K562 (cell line): ENCODE measurements around the gene MPHOSPH9.

Experiments used
- CTCF ChIP-seq, 3 experiments: IDR thresholded peaks in 2 of 3; conservative IDR thresholded peaks in 1 of 3; 2 replicates each; pipeline ENCODE4 v1.5.1; 2011 to 2012; ENCODE audit warnings: low read length in 3 of 3, mild to moderate bottlenecking in 3 of 3, control low read depth in 2 of 3, improper control_type of control experiment in 1 of 3, inconsistent platforms in 1 of 3, low read depth in 1 of 3, mixed read lengths in 1 of 3, moderate library complexity in 1 of 3; ENCODE audit not compliant: insufficient read depth in 2 of 3
- EZH2 ChIP-seq: IDR thresholded peaks from 2 replicates; pipeline ENCODE4 v1.6.1; 2012; ENCODE audit warnings: low read depth, mild to moderate bottlenecking, inconsistent platforms, low read length, borderline replicate concordance
- SIN3A ChIP-seq, 2 experiments: fragments of 150-350 bp in 1 of 2; IDR thresholded peaks; 2 replicates each; pipeline ENCODE4 v1.6.1; 2011 to 2016; ENCODE audit warnings: borderline replicate concordance in 2 of 2, low read depth in 2 of 2, low read length in 2 of 2, mild to moderate bottlenecking in 2 of 2, moderate library complexity in 2 of 2; ENCODE audit not compliant: control insufficient read depth in 1 of 2

GRCh38 chr12:123251403-123252076, 18.6 kb upstream of the MPHOSPH9 start:
- no peak for TF ChIP-seq SIN3A (IDR thresholded peaks at IDR 0.05; ENCODE audit: borderline replicate concordance in 2 of 2, control insufficient read depth in 1 of 2, low read depth in 2 of 2, low read length in 2 of 2)
- no peak for TF ChIP-seq EZH2
- TF ChIP-seq CTCF (IDR thresholded peaks at IDR 0.05 in 2 of 3, conservative IDR thresholded peaks at IDR 0.05 in 1 of 3; ENCODE audit: insufficient read depth in 2 of 3, low read depth in 1 of 3, low read length in 3 of 3): no peak
